ENCODE results near the gene MORC2. TPM values are rescaled to one million over a fixed set of nuclear protein-coding genes. Genes with fewer than 3 reads are reported as not detected.

Gene MORC2
- total RNA-seq, 2 donors from 2014 or later, result 16.7 to 27.5 TPM

DNA sequence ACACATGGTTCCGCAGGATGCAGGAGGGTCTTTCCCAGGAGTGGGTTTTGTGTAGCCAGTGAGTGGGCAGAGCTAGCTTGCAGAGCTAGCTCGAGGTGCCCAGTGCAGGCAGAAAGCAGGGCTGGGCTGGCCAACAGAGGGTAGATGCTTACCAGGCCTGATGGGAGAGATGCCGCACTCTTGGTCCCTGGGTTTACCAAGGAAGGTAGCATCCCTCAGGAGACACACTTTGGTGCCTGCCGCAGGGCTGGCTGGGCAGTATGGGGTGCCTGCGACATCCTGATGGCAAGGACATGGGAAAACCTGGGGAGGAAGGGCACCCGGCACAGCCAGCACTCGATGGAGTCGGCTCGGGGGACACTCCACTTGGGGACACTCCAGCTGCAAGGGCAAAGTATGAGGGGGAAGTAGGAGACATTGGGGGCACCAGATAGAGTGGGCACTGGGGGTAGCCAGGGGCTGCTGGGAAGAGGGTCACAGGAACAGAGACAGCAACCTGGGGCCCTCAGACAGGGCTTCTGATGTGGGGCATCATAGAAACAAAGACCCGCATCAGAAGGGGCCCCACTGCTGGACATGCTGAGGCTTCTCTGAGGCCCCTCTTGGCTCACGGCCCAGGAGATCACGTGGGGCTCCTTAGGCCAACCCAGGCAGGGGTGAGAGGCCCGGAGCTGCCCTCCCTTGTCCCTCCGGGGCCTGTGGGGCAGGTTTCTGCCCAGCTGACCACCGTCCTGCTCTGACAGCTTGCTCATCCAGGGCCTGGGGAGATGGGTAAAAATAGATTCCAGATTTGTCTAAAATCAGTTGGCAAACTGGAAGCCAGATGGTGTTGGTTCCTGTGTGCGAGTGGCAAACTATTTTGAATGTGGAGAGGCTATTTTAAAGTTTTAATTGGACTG lies 89.8 kb downstream of the MORC2 start:
- H3K27me3 ChIP-seq (replicated peaks; ENCODE audit: insufficient read depth), result no peaks in the 10 kb centered on the region

GRCh38 chr22:30877662-30878515 lies 90.7 kb downstream of the MORC2 start:
- no peak for ATAC-seq (ENCODE audit: insufficient number of reproducible peaks, low FRiP score, low read depth)
- peaks cover 0 to 13% of the 10 kb centered on the region in 2 donors for H3K4me1 ChIP-seq (ENCODE audit: control insufficient read depth in 1 of 2, low read depth in 2 of 2)
- H3K36me3 ChIP-seq, result no peaks in the 10 kb centered on the region
- no peak for DNase-seq (ENCODE audit: low spot score)
- TF ChIP-seq CTCF (IDR thresholded peaks at IDR 0.05), result no peak
- no peak overlapping the region for H3K4me3 ChIP-seq
- no peaks in the 10 kb centered on the region for H3K9me3 ChIP-seq
- H3K27me3 ChIP-seq (replicated peaks; ENCODE audit: insufficient read depth), result no peaks in the 10 kb centered on the region
- no peak overlapping the region for H3K27ac ChIP-seq

More for the DNA sequence above, 89.8 kb downstream of the MORC2 start:
- DNase-seq (ENCODE audit: low spot score) (no peak), ATAC-seq (ENCODE audit: insufficient number of reproducible peaks, low FRiP score, low read depth) (no peak)
- Histone ChIP-seq H3K9me3 (no peaks in the 10 kb centered on the region), H3K36me3 (no peaks in the 10 kb centered on the region), H3K27ac (no peak overlapping the region), H3K4me1 (ENCODE audit: control insufficient read depth in 1 of 2, low read depth in 2 of 2) (peaks cover 0 to 13% of the 10 kb centered on the region in 2 donors), H3K4me3 (no peak overlapping the region)
- no peak for TF ChIP-seq CTCF (IDR thresholded peaks at IDR 0.05)

DNA sequence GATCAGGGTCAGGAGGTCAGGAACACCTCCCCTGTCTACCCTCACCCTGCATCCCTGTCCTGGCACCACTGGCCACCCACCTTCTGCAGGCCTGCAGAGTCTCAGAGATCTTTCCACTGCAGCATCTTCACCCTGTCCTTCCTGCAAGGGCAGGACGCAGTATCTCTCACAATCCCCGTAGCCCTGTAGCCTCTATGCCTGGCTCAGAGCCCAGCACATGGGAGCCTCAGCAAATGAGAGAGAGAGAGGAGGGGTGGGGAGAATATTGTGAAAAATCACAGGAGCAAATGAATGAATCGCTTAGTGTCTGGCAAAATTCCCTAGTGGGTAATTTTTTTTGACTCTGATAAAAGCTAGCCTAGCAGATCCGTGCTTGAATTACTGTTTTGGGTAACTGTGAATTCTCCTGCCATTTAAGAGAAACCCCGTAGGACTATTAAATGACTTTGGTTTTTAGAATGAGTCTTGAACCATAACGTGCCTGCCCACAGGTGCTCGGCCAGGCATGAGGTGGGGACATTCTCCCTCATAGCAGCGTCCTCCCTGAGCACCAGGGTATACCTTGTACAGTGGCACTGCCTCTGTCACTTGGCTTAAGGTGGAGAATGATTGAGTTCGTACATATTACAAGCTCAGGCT lies 91.5 kb downstream of the MORC2 start:
- ATAC-seq (ENCODE audit: insufficient number of reproducible peaks, low FRiP score, low read depth) (no peak), DNase-seq (ENCODE audit: low spot score) (no peak)
- Histone ChIP-seq H3K27ac (no peak overlapping the region), H3K4me1 (ENCODE audit: control insufficient read depth in 1 of 2, low read depth in 2 of 2) (peaks cover 0 to 13% of the 10 kb centered on the region in 2 donors), H3K9me3 (no peaks in the 10 kb centered on the region), H3K36me3 (no peaks in the 10 kb centered on the region), H3K4me3 (no peak overlapping the region), H3K27me3 (replicated peaks; ENCODE audit: insufficient read depth) (no peaks in the 10 kb centered on the region)
- TF ChIP-seq CTCF (IDR thresholded peaks at IDR 0.05), result no peak

DNA sequence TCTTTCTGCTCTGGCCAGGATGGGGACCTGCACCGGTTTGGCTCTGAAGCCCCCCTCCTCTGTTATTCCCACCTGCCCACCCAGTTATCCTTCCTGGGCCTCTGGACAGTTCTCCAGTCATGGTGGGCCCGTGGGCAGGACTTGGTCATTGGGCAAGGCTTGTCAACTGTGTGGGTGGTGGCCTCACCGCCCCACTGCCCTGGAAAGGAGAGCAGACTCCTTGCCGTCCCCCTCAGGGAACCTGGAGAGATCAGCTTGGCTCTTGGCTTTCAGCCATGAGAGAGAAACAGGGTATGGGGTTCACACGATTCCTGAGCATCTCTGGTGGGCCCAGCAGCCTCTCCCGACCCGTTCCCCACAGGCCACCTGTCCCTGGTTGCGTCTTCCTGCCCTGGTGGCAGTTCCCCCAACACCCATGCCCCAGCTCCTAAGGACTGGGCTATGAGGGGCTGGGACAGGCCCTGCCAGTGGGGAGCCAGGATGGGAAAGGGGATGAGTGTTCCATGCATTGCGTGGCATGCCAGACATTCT lies 92.3 kb downstream of the MORC2 start:
- H3K4me3 ChIP-seq, result no peak overlapping the region
- no peaks in the 10 kb centered on the region for H3K9me3 ChIP-seq
- peaks cover 0 to 13% of the 10 kb centered on the region in 2 donors for H3K4me1 ChIP-seq (ENCODE audit: control insufficient read depth in 1 of 2, low read depth in 2 of 2)
- DNase-seq (ENCODE audit: low spot score) (no peak), ATAC-seq (ENCODE audit: insufficient number of reproducible peaks, low FRiP score, low read depth) (no peak)
- no peaks in the 10 kb centered on the region for H3K36me3 ChIP-seq
- H3K27ac ChIP-seq, result no peak overlapping the region
- TF ChIP-seq CTCF (IDR thresholded peaks at IDR 0.05), result no peak
- no peaks in the 10 kb centered on the region for H3K27me3 ChIP-seq (replicated peaks; ENCODE audit: insufficient read depth)
